H1 (cell line): Measurements from ENCODE around the gene C19orf12.

Source experiments
- EZH2 ChIP-seq: fragments of 200-600 bp; sonication (generic); IDR thresholded peaks from 2 replicates; pipeline ENCODE4 v1.7.1; 2012; ENCODE audit warnings: low read depth, mild to moderate bottlenecking, moderate library complexity, low read length, inconsistent platforms; ENCODE audit not compliant: severe bottlenecking
- MAFK ChIP-seq: IDR thresholded peaks from 2 replicates; pipeline ENCODE4 v1.6.1; 2012; ENCODE audit warnings: low read depth, mild to moderate bottlenecking, improper control_type of control experiment, low read length
- NRF1 ChIP-seq: IDR thresholded peaks from 2 replicates; pipeline ENCODE4 v1.6.1; 2011; ENCODE audit warnings: mild to moderate bottlenecking, low read depth, low read length, improper control_type of control experiment
- POLR2A ChIP-seq, 2 experiments: IDR thresholded peaks; 1 replicate in 1 of 2; 2 replicates in 1 of 2; pipeline ENCODE4 v1.6.1; 2011; ENCODE audit warnings: low read depth in 2 of 2, low read length in 2 of 2, mild to moderate bottlenecking in 2 of 2; ENCODE audit errors: control extremely low read depth in 1 of 2
- POLR2AphosphoS5 ChIP-seq: IDR thresholded peaks from 2 replicates; pipeline ENCODE4 v1.6.1; 2011; ENCODE audit warnings: low read depth, low read length
- SIN3A ChIP-seq, 2 experiments: IDR thresholded peaks in 1 of 2; conservative IDR thresholded peaks in 1 of 2; 2 replicates each; pipeline ENCODE4 v1.6.1; 2011 to 2012; ENCODE audit warnings: low read length in 2 of 2, improper control_type of control experiment in 1 of 2, low read depth in 1 of 2, mild to moderate bottlenecking in 1 of 2
- TF ChIP-seq, protein P1 (sequence below), 3 experiments: IDR thresholded peaks; 1 replicate in 2 of 3; 2 replicates in 1 of 3; pipeline versions ENCODE4 v1.5.1 to v1.6.1; 2011; ENCODE audit warnings: low read length in 3 of 3, mild to moderate bottlenecking in 3 of 3, inconsistent platforms in 2 of 3, low read depth in 1 of 3, moderate library complexity in 1 of 3; ENCODE audit not compliant: insufficient read depth in 1 of 3; ENCODE audit errors: control extremely low read depth in 1 of 3
- TF ChIP-seq, protein P2 (sequence below): IDR thresholded peaks from 2 replicates; pipeline ENCODE4 v1.6.1; 2012; ENCODE audit warnings: inconsistent platforms

- TF ChIP-seq MAFK (no peak), POLR2A (IDR thresholded peaks at IDR 0.05; ENCODE audit: control extremely low read depth in 1 of 2, low read depth in 2 of 2, low read length in 2 of 2) (no peak), NRF1 (no peak), POLR2AphosphoS5 (no peak), EZH2 (no peak), SIN3A (conservative IDR thresholded peaks at IDR 0.05 in 1 of 2, IDR thresholded peaks at IDR 0.05 in 1 of 2; ENCODE audit: low read depth in 1 of 2, low read length in 2 of 2) (no peak)
- TF ChIP-seq, protein P1, sequence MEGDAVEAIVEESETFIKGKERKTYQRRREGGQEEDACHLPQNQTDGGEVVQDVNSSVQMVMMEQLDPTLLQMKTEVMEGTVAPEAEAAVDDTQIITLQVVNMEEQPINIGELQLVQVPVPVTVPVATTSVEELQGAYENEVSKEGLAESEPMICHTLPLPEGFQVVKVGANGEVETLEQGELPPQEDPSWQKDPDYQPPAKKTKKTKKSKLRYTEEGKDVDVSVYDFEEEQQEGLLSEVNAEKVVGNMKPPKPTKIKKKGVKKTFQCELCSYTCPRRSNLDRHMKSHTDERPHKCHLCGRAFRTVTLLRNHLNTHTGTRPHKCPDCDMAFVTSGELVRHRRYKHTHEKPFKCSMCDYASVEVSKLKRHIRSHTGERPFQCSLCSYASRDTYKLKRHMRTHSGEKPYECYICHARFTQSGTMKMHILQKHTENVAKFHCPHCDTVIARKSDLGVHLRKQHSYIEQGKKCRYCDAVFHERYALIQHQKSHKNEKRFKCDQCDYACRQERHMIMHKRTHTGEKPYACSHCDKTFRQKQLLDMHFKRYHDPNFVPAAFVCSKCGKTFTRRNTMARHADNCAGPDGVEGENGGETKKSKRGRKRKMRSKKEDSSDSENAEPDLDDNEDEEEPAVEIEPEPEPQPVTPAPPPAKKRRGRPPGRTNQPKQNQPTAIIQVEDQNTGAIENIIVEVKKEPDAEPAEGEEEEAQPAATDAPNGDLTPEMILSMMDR (IDR thresholded peaks at IDR 0.05; ENCODE audit: control extremely low read depth in 1 of 3, insufficient read depth in 1 of 3, low read depth in 1 of 3, low read length in 3 of 3) = no peak
- TF ChIP-seq, protein P2, sequence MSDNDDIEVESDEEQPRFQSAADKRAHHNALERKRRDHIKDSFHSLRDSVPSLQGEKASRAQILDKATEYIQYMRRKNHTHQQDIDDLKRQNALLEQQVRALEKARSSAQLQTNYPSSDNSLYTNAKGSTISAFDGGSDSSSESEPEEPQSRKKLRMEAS = no peak
These were observed 26.7 kb upstream of the C19orf12 start for GRCh38 chr19:29741776-29742175.
